Measurements from ENCODE around the gene KBTBD8.

KBTBD8 gene

GRCh38 chr3:66998113-66998903 is at the start of gene KBTBD8:
TSS of gene KBTBD8 (plus strand) at chr3:66998307. CDS start at chr3:66998356, 49 bp downstream.
- DNase-seq: peak; percentile 96 to 97

DNA sequence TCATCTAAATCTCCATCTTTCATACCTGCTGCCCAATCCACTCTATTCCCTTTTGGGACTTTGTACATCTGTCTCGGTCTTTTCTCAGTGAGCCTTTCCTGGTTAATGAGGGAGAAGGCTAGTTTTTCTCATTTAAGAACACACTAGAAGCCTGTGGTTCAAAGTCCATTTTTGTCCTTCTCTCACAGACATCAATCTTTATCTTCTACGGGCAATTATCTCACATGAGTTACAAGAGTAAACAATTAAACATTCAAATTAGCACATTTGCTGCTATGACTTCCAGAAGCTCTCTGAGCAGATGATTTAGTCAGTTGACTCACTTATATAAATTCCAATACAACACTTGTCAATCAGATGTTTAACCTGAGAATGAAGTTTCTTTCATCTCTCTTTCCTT is 49.3 kb upstream of the KBTBD8 start:
- no peak for DNase-seq

DNA sequence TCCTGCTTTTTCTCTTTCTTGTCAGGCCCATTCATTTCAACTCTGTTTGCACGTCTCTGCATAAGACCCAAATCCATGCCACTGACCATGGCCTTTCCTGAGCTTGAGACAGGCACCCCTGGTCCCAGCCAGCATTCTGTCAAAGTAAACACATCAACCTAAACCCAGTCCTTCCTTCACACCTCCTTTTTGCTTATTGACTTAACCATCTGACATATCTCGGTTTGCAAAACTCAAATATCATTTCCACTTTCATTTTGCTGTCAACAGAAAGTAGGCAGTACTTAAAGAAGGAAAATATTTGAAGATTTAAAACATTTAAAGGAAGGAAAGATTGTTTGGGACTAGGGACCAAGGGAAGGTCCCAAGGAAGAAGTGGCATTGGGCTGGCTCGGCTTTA is 48.2 kb upstream of the KBTBD8 start:
- no peak for DNase-seq

DNA sequence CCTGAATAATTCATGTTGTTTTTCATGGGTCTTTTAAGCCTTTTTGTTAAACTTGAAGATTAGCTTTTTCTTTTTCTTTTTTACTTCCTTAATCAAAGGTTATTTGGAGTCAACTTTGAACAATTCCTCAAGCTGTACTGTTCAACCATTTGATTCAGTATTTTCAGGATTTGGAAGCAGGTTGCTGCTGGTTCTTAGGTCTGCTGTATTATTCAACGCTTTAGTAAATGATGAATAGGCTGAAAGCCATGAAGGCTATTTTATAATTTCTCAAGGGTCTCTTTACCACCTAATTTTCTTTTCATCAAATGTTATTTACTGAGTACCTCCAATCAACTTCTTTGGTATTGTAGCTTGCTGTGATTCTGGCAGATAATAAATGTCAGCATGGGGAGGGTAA is 45.8 kb upstream of the KBTBD8 start:
- no peak for DNase-seq

DNA sequence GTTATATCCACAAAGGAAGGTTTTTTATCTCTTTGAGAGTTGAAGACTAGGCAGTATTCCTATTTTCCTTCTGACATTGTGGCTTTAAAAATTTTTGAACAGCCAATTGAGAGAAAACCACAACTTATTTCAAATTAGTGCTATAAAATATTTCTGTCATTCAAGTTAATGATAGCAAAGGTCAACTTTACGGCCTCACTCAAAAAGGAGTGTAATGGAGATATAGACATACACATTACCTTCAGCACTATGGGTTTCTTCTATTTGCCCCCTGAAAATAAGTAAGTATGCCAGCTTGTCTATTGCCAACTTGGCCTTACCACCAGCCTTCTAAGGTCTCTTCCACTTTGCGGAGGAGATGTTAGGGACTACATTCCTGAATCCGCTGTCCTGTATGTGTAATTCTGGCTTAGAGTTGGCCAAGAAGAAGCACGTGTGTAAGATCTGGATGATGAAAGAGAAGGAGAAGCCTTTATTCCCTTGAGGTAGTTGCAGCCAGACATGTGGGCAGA is 44.1 kb upstream of the KBTBD8 start:
- no peak for DNase-seq

- DNase-seq: no peak
Observed at GRCh38 chr3:66956742-66957141, 41.4 kb upstream of the KBTBD8 start.

- DNase-seq: no peak
Observed at GRCh38 chr3:66957367-66957766, 40.7 kb upstream of the KBTBD8 start.

DNA sequence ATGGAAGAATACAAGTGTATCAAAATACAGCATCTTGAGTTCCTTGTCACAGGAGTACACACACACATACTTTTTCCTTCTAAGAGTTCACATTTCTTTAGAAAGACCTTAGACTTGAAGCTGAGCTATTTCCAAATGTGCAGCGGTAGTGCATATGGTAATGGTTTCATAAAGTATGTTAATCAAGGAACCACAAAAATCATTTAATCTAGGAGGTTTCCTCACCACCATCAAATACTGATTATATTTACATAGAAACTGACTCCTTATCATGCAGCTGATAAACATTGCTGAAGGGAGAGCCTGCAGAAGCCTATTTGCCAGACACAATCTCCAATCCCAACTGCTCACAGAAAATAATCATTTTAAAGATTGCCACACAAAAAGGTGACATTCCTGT is 40.0 kb upstream of the KBTBD8 start:
- no peak for DNase-seq

DNA sequence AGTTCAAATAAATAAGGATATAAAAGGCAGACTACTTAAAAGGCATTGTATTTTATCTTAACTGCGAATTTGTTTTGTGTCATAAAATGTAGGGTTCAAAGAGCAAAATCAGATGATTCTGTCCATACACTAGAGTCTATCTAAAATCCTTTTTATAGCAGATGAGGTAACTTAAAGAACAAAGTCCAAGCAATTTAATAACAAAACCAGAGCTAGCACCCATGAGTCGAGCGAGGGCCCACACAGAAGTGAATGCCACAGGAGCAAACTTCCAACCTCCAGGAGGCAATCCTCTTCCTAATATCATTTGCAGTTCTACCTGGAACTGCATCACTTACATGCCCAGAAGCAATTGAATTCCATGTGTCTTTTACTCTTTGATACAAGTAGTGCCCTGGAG is 35.4 kb upstream of the KBTBD8 start:
- DNase-seq: no peak

DNA sequence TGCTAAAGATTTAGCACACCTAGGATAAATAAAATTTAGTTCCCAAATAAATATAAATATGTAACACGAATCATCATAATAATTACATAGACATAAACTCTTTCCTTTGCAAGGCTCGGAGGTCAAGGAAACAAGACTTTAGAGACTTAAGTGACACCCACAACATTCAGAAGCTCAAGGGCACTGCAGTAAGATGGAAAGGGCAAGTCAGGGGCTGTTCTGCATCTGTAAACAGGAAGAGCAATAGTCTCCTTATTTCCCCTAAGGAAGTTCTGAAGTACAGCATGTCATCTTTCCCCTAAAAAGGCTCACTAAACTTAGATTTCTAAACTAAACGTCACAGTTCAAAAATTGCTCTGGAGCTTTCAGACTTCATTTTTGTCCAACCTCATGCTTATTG is 26.9 kb upstream of the KBTBD8 start:
- no peak for DNase-seq

GRCh38 chr3:66971891-66972551 is 26.1 kb upstream of the KBTBD8 start:
- peak; percentile 46 to 52 for DNase-seq

GRCh38 chr3:66980791-66981190 is 17.3 kb upstream of the KBTBD8 start:
- DNase-seq: no peak

GRCh38 chr3:66983101-66983500 is 15.0 kb upstream of the KBTBD8 start:
- DNase-seq: no peak

DNA sequence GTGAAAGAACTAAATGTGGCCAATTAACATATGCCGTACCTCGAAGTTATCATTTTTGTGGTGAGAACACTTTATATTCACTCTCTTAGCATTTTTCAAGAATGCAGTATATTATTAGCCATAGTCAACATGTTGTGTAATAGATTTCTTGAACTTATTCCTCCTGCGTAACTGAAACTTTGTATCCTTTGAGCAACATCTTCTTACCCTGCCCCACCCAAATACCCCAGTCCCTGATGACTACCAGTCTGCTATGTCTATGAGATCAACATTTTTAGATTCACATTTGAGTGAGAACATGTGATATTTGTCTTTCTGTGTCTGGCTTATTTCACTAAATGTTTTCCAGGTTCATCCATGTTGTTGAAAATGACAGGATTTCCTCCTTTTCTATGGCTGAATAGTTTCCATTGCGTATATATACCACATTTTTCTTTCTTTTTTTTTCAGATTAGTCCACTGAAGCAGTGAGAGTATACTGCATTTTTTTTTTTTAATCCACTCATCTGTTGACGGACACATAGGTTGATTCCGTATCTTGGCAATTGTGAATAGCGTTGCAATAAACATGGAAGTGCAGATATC is 12.7 kb upstream of the KBTBD8 start:
- no peak for DNase-seq

GRCh38 chr3:66986406-66986805 is 11.7 kb upstream of the KBTBD8 start:
- DNase-seq: no peak

- DNase-seq: no peak
Observed at GRCh38 chr3:66989241-66989640, 8.9 kb upstream of the KBTBD8 start.

- DNase-seq: no peak
Observed at GRCh38 chr3:66989860-66990696, 8.0 kb upstream of the KBTBD8 start.

DNA sequence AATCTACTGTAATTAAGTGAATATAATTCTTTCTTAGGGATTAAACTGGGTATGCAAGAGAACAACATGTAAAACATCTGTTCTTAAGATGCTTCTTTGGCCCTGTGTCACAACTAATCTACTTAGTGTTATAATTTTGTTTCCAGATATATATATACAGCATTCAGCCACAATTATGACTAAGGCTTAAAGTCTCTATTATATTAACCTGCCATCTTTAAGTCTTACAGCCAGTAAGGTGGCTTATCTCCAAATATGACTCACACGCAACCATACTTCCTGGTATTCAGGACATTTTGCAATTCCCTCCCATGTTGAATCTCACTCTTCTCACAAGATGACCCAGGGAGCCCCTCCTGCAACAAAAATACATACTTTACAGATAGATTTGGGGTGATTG is 6.6 kb upstream of the KBTBD8 start:
- DNase-seq: no peak

DNA sequence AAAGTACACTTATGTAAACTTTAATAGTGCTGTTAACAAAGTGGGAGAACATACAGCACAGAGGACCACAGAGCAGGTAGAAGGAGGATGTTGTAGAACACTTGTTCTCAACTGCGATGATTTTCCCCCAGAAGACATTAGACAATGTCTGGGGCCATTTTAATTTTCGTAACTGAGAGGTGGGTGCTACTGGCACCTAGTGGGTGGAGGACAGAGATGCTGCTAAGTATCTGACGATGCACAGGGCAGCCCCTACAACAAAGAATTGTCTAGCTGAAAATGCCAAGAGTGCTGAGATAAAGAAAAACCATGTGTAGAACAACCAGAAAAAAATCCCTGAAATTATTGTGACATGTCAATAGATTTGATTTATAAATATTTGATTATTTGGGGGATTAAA is 5.0 kb upstream of the KBTBD8 start:
- no peak for DNase-seq

GRCh38 chr3:66994588-66994987 is 3.5 kb upstream of the KBTBD8 start:
- DNase-seq: no peak

DNA sequence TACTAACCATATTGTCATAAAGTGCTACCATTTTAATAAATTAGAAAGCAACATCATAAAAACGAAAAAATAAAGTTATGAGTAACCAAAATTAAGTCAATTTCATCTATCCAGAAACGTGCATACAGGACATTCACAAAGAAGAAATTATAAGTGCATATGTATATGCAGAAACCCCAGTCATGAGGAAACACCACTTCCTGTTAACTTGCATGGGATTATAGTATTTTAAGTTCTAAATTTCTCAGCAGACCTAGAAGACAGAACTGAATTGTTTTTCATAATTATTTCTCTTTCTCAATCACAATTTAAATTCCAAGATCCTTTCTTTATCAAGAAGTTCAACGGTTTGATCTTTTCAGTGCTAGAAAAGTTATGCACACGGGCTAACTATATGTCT is 1.4 kb upstream of the KBTBD8 start:
- no peak for DNase-seq

DNA sequence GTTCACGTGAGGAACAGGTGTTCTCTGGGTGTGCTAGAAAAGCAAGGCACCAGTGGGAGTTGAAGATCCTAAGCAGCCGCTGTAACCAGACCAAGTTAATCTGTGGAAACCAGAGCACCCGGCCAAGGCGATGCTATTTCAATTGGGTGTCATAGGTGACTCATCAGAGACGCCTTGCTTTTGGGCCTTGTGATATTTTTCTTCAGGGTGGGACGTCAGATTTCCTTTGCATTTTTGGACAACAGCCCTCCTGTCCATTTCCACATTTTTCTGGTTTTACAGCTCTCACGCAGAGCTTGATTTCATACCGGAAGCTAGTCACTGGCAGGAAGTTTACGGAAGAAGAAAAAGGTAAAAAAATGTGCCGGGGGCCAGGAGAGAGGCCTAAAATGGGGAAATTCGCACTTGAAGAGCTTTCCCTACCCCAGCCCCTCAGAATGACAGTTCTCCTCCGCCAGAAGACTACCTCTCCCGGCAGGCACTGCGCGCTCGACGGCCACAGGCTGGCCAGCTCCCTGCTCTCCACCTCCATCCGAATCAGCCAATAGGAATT is 471 bp upstream of the KBTBD8 start:
- no peak for DNase-seq

DNA sequence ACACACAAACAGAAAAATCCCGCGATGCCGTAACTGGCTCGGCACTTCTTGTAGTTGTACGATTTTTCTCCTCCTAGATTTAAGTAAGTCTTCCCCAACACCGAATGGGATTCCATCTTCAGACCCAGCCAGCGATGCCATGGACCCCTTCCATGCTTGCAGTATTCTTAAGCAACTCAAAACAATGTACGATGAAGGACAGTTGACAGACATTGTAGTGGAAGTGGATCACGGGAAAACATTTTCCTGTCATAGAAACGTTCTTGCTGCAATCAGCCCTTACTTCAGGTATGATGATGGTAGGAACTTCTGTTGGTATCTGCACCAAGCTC is 763 bp downstream of the KBTBD8 start:
- no peak for DNase-seq
